CD8-positive, alpha-beta memory T cell (primary cell): ENCODE measurements around the gene TRPM1. TPM values are rescaled to one million over a fixed set of nuclear protein-coding genes. Genes with fewer than 3 reads are reported as not detected.

Experiments
- CTCF ChIA-PET: fragments of 350-600 bp; sonication (Branson Sonifier 250); formaldehyde crosslinking; loops from one replicate; lab custom pipeline; 2021; ENCODE audit warnings: antibody characterized with exemption; lab: Charles Lee
- POLR2A ChIA-PET: fragments of 350-600 bp; sonication (Branson Sonifier 250); formaldehyde crosslinking; loops from one replicate; lab custom pipeline; 2021; ENCODE audit warnings: antibody characterized with exemption; lab: Charles Lee
- DNase-seq, 5 donors: peaks; one replicate each; pipeline versions ENCODE4 v3.0.0 to v3.0.0-alpha.2; 2020 to 2022; ENCODE audit warnings: mixed read lengths in 1 of 5
- H3K27ac ChIP-seq: one replicate; pipeline ENCODE4 v1.7.0; 2013; ENCODE audit warnings: low read depth, mild to moderate bottlenecking, low read length, moderate library complexity
- H3K27me3 ChIP-seq: 2 replicates; pipeline ENCODE4 v1.7.0; 2013; ENCODE audit warnings: low read length, mild to moderate bottlenecking; ENCODE audit not compliant: insufficient read depth, poor library complexity, severe bottlenecking
- H3K36me3 ChIP-seq: 2 replicates; pipeline ENCODE4 v1.7.0; 2013; ENCODE audit warnings: mild to moderate bottlenecking, low read length, moderate library complexity; ENCODE audit not compliant: insufficient read depth
- H3K4me1 ChIP-seq: 2 replicates; pipeline ENCODE4 v1.7.0; 2013; ENCODE audit warnings: mild to moderate bottlenecking, low read length, moderate library complexity; ENCODE audit not compliant: insufficient read depth
- H3K4me3 ChIP-seq: 2 replicates; pipeline ENCODE4 v1.7.0; 2013; ENCODE audit warnings: mild to moderate bottlenecking, low read length
- H3K9me3 ChIP-seq: 2 replicates; pipeline ENCODE4 v1.7.0; 2013; ENCODE audit warnings: mild to moderate bottlenecking, low read length
- H3K27ac Mint-ChIP-seq, 8 donors: one replicate each; pipeline ENCODE4 v1.8.0; 2020 to 2021; ENCODE audit warnings: mixed read lengths in 8 of 8, mild to moderate bottlenecking in 6 of 8, inconsistent platforms in 3 of 8, moderate library complexity in 3 of 8
- H3K27me3 Mint-ChIP-seq, 2 donors: one replicate each; pipeline ENCODE4 v1.8.0; 2020 to 2021; ENCODE audit warnings: mixed read lengths in 2 of 2, mild to moderate bottlenecking in 1 of 2, moderate library complexity in 1 of 2
- H3K36me3 Mint-ChIP-seq, 3 donors: one replicate each; pipeline ENCODE4 v1.8.0; 2020 to 2021; ENCODE audit warnings: mixed read lengths in 3 of 3, inconsistent platforms in 1 of 3, mild to moderate bottlenecking in 1 of 3
- H3K4me1 Mint-ChIP-seq, 3 donors: one replicate each; pipeline ENCODE4 v1.8.0; 2020 to 2021; ENCODE audit warnings: mixed read lengths in 3 of 3, inconsistent platforms in 1 of 3, mild to moderate bottlenecking in 1 of 3
- H3K4me3 Mint-ChIP-seq, 7 donors: one replicate each; pipeline ENCODE4 v1.8.0; 2020 to 2021; ENCODE audit warnings: mixed read lengths in 7 of 7, mild to moderate bottlenecking in 6 of 7, moderate library complexity in 4 of 7, inconsistent platforms in 2 of 7
- H3K9me3 Mint-ChIP-seq, 5 donors: one replicate each; pipeline ENCODE4 v1.8.0; 2020 to 2022; ENCODE audit warnings: mixed read lengths in 5 of 5, mild to moderate bottlenecking in 3 of 5, moderate library complexity in 2 of 5, inconsistent platforms in 1 of 5
- polyA plus RNA-seq: library from polyadenylated mRNA; unstranded; fragments of 300-500 nt; fragmentation: Illumina TruSeq; gene quantifications from one replicate; pipeline ENCODE4 v1.2.3, GENCODE V29; 2021
- total RNA-seq, 2 experiments: library from RNA; stranded (reverse); gene quantifications; one replicate each; pipeline ENCODE4 v1.2.3, GENCODE V29; 2021

TRPM1 gene
- total and polyA plus RNA-seq, 3 experiments from 2014 or later, result 0.03 TPM; not detected in 2

DNA sequence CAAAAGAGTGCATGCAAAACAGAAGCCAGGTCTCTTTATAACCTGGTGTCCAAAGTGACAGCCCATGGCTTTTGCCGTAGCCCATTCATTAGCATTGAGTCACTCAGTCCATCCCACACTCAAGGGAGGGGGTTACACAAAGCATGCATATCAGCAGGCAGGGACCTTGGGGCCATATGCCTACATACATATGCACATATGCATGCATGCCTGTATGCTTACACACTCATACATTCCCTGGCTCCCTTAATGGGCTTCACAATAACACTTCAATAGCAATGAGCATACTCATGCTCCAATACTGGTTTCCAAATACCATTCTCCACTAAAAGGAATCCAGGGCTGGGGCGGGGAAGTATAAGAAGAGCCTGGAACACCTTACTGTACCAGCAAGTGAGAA lies 22.0 kb downstream of the TRPM1 start:
- H3K27me3 ChIP-seq, result no peaks in the 10 kb centered on the region
- H3K9me3 ChIP-seq, result no peaks in the 10 kb centered on the region
- ChIA-PET CTCF (no interaction called here), POLR2A (no interaction called here)
- H3K4me1 ChIP-seq, result no peaks in the 10 kb centered on the region
- no peaks in the 10 kb centered on the region for H3K36me3 ChIP-seq
- Mint-ChIP-seq H3K9me3 (peaks cover 0 to 3% (median 0%) of the 10 kb centered on the region in 5 donors), H3K4me1 (peaks cover 0 to 12% (median 3%) of the 10 kb centered on the region in 3 donors), H3K27me3 (peaks cover 15 to 65% of the 10 kb centered on the region in 2 donors), H3K36me3 (no peaks in the 10 kb centered on the region), H3K4me3 (peak overlapping the region in 1 of 7 donors; percentile 71), H3K27ac (no peak overlapping the region)
- no peak overlapping the region for H3K4me3 ChIP-seq
- H3K27ac ChIP-seq, result no peak overlapping the region
- DNase-seq, result no peak

DNA sequence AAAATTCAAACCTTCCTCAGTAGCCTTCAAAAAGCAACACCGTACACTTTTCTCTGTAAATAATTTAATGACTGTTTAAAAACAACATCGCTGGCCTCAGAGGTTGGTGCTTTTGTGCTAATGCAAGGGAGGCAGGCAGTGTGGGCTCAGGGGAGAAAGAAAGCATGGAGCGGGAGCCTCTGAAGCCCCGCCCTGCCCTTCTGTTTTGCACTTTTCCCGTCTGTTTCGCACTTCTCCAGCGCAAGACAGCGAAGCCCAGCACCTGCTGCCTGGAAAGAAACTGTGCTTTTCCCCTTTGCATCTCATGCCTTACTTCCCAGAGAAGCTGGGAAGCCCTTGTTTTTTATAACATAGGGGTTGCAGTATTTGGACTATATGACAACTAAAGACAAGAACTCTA lies 23.1 kb downstream of the TRPM1 start:
- H3K9me3 ChIP-seq, result no peaks in the 10 kb centered on the region
- Mint-ChIP-seq H3K4me1 (peaks cover 0 to 12% (median 3%) of the 10 kb centered on the region in 3 donors), H3K27me3 (peaks cover 17 to 60% of the 10 kb centered on the region in 2 donors), H3K36me3 (no peaks in the 10 kb centered on the region), H3K9me3 (peaks cover 0 to 3% (median 0%) of the 10 kb centered on the region in 5 donors), H3K27ac (no peak overlapping the region), H3K4me3 (no peak overlapping the region)
- ChIA-PET CTCF (no interaction called here), POLR2A (no interaction called here)
- H3K27ac ChIP-seq, result no peak overlapping the region
- no peak overlapping the region for H3K4me3 ChIP-seq
- no peak for DNase-seq
- H3K36me3 ChIP-seq, result no peaks in the 10 kb centered on the region
- no peaks in the 10 kb centered on the region for H3K27me3 ChIP-seq
- no peaks in the 10 kb centered on the region for H3K4me1 ChIP-seq

DNA sequence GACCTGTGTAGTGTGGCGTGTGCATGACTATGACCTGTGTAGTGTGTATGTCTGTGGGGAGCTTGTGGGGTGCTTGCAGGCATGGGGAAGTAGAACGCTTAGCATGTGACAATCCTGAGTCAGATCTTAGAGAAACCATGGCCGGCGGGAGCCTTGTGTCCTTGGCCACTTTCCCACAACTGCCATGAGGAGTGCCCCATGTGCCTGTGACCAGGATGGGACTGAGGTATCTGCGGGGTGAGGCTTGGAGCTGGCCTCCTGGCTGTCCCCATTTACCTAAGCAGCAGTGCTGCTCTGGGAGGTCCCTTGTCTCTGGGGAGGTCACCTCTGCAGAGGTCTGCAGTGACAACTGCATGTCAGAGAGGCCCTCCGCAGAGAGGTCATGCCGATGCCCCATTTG lies 23.6 kb downstream of the TRPM1 start:
- no peak for DNase-seq
- peaks cover 0 to 12% (median 3%) of the 10 kb centered on the region in 3 donors for H3K4me1 Mint-ChIP-seq
- ChIA-PET POLR2A (no interaction called here), CTCF (no interaction called here)
- no peaks in the 10 kb centered on the region for H3K36me3 Mint-ChIP-seq
- H3K4me3 Mint-ChIP-seq, result no peak overlapping the region
- H3K4me3 ChIP-seq, result no peak overlapping the region
- H3K9me3 Mint-ChIP-seq, result peaks cover 0 to 3% (median 0%) of the 10 kb centered on the region in 5 donors
- no peak overlapping the region for H3K27ac Mint-ChIP-seq
- no peak overlapping the region for H3K27ac ChIP-seq
- peaks cover 17 to 58% of the 10 kb centered on the region in 2 donors for H3K27me3 Mint-ChIP-seq
- no peaks in the 10 kb centered on the region for H3K36me3 ChIP-seq
- H3K9me3 ChIP-seq, result no peaks in the 10 kb centered on the region
- H3K4me1 ChIP-seq, result no peaks in the 10 kb centered on the region
- no peaks in the 10 kb centered on the region for H3K27me3 ChIP-seq

DNA sequence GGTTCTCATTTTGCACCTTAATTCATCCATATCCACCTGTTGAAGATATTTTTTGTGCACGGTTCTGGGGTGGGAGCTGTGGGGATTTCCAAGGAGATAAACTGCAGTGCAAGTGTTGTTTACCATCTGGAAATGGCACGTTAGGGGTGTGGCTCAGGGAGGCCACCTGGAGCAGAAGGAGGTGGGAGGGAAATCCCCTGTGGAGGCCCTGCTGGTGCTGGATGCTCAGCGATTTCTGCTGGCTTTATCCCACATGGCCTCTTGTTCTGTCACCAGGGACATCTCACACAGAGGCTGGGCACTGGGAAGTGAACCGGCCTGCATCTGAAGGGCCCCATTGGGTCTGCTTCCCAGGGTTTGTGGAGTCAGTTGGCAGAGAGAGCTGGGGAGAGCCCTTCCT lies 24.3 kb downstream of the TRPM1 start:
- ChIA-PET POLR2A (no interaction called here), CTCF (no interaction called here)
- Histone ChIP-seq H3K36me3 (no peaks in the 10 kb centered on the region), H3K27ac (no peak overlapping the region), H3K4me3 (no peak overlapping the region), H3K4me1 (no peaks in the 10 kb centered on the region), H3K9me3 (no peaks in the 10 kb centered on the region), H3K27me3 (no peaks in the 10 kb centered on the region)
- peaks cover 0 to 3% (median 0%) of the 10 kb centered on the region in 5 donors for H3K9me3 Mint-ChIP-seq
- H3K27me3 Mint-ChIP-seq, result peaks cover 12 to 50% of the 10 kb centered on the region in 2 donors
- H3K4me3 Mint-ChIP-seq, result no peak overlapping the region
- H3K4me1 Mint-ChIP-seq, result peaks cover 0 to 12% (median 3%) of the 10 kb centered on the region in 3 donors
- no peak for DNase-seq
- no peaks in the 10 kb centered on the region for H3K36me3 Mint-ChIP-seq
- H3K27ac Mint-ChIP-seq, result no peak overlapping the region

DNA sequence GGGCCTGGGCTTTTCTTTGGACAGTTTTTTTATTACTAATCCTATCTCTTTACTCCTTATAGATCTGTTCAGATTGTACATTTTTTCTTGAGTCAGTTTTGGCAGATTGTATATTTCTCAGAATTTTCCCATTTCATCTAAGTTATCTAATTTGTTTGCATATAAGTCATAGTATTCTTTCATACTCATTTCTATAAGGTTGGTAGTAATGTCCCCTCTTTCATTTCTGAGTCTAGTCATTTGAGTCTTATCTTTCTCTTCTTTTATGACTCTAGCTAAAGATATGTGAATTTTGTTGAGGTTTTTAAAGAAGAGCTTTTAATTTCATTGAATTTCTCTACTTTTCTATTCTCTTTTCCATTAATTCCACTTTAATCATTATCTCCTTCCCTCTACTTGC lies 27.2 kb downstream of the TRPM1 start:
- no peak overlapping the region for H3K4me3 Mint-ChIP-seq
- no peaks in the 10 kb centered on the region for H3K36me3 ChIP-seq
- H3K27me3 ChIP-seq, result no peaks in the 10 kb centered on the region
- no peaks in the 10 kb centered on the region for H3K36me3 Mint-ChIP-seq
- H3K27ac Mint-ChIP-seq, result no peak overlapping the region
- no peak overlapping the region for H3K27ac ChIP-seq
- DNase-seq, result no peak
- no peaks in the 10 kb centered on the region for H3K9me3 ChIP-seq
- H3K4me1 Mint-ChIP-seq, result no peaks in the 10 kb centered on the region
- peaks cover 0 to 3% (median 0%) of the 10 kb centered on the region in 5 donors for H3K9me3 Mint-ChIP-seq
- ChIA-PET POLR2A (no interaction called here), CTCF (no interaction called here)
- no peak overlapping the region for H3K4me3 ChIP-seq
- peaks cover 7 to 35% of the 10 kb centered on the region in 2 donors for H3K27me3 Mint-ChIP-seq
- no peaks in the 10 kb centered on the region for H3K4me1 ChIP-seq

DNA sequence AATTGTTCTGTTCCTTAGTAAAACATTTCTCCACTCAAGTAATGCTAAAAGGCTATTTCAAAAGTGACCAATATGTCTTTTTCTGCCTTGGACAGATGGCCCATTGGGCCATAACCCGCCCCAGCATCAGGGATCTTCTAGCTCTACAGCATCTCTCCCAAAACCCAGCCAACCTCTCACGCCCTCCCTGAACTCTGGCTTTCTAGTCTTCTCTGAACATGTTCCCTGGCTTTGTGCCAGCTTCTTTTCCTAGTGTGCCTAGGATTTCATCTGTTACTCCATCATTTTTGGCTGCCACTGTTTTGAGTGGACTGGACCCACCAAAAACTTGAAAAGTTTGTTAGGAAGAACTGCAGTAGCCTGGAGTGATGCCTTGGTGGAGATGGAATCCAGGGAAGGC lies 30.7 kb downstream of the TRPM1 start:
- H3K9me3 Mint-ChIP-seq, result peaks cover 0 to 3% (median 0%) of the 10 kb centered on the region in 5 donors
- H3K4me1 Mint-ChIP-seq, result no peaks in the 10 kb centered on the region
- no peaks in the 10 kb centered on the region for H3K36me3 ChIP-seq
- H3K4me3 ChIP-seq, result no peak overlapping the region
- H3K36me3 Mint-ChIP-seq, result no peaks in the 10 kb centered on the region
- CTCF ChIA-PET, result no interaction called here
- no peak overlapping the region for H3K4me3 Mint-ChIP-seq
- no peaks in the 10 kb centered on the region for H3K9me3 ChIP-seq
- POLR2A ChIA-PET, result no interaction called here
- H3K27me3 ChIP-seq, result no peaks in the 10 kb centered on the region
- no peak overlapping the region for H3K27ac ChIP-seq
- no peak for DNase-seq
- no peaks in the 10 kb centered on the region for H3K4me1 ChIP-seq
- peaks cover 7 to 11% of the 10 kb centered on the region in 2 donors for H3K27me3 Mint-ChIP-seq
- no peak overlapping the region for H3K27ac Mint-ChIP-seq

DNA sequence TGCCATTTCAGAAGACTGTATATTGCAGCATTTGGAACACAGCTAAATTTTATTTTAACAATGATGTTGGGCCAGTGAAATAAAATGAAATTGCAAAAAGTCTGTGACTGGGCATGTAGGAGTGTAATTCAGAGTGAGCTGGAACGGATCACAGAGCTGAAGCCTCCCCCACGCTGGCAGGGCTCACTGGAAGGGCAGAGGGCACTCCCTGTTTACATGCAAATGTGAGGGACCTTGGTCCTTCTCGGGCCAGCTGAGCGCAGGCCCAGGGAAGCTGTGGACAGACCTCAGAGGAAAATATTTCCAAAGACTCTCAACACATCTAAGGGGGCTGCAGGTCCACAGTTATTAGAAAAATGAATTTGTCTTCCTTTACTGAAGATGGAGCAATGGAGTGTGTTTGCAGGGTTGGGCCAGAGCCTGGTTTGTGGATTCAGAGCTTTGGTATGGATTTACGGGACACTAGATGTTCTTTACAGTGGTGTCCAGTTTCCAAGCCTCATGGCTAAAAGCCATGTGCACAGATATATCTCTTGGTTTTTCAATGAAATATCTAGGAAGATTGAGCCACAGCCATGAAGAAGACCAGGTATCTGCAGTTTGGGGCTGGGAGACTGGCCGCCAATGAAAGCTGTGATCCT lies 32.0 kb downstream of the TRPM1 start:
- Mint-ChIP-seq H3K9me3 (no peaks in the 10 kb centered on the region), H3K36me3 (no peaks in the 10 kb centered on the region), H3K4me3 (no peak overlapping the region), H3K27ac (no peak overlapping the region), H3K27me3 (peaks cover 4% of the 10 kb centered on the region in 2 donors), H3K4me1 (no peaks in the 10 kb centered on the region)
- Histone ChIP-seq H3K27ac (no peak overlapping the region), H3K9me3 (no peaks in the 10 kb centered on the region), H3K27me3 (no peaks in the 10 kb centered on the region), H3K4me3 (no peak overlapping the region), H3K36me3 (no peaks in the 10 kb centered on the region), H3K4me1 (no peaks in the 10 kb centered on the region)
- POLR2A ChIA-PET, result no interaction called here
- CTCF ChIA-PET, result interaction anchor here (0.7 kb wide), 1 partner anchor 478 kb away, joined by 3 read pairs; no protein-coding TSS in a partner anchor
- DNase-seq, result no peak

DNA sequence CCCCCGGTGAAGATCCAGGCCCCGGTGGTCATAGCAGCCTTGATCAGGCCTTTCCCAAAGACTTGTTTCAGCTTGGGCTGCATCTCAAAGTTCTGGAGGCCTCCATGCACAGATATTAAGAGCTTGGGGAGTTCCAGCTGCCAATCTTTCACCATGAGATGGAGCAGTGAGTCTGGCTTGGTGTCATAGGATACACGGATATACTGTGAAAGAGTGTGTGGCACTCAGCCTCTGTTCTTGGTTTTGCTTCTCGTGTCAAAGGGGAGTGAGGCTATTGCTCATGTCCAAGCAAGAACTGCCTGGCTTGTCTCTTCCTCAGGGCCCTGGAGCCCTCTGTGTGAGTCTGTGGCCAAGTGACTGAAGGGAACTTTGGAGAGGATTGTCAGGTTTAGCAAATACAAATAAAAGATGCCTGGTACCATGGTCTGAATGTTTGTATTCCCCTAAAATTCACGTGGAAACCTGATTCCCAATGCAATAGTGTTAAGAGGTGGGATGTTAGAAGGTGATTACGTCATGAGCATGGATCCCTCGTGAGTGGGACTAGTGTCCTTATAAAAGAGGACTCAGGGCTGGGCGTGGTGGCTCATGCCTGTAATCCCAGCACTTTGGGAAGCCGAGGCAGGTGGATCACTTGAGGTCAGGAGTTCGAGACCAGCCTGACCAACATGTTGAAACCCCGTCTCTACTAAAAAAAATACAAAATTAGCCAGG lies 33.5 kb downstream of the TRPM1 start:
- H3K4me1 Mint-ChIP-seq, result no peaks in the 10 kb centered on the region
- H3K27me3 ChIP-seq, result no peaks in the 10 kb centered on the region
- H3K27ac ChIP-seq, result no peak overlapping the region
- DNase-seq, result no peak
- ChIA-PET POLR2A (no interaction called here), CTCF (no interaction called here)
- H3K27ac Mint-ChIP-seq, result no peak overlapping the region
- no peaks in the 10 kb centered on the region for H3K36me3 ChIP-seq
- peaks cover 4 to 7% of the 10 kb centered on the region in 2 donors for H3K27me3 Mint-ChIP-seq
- no peaks in the 10 kb centered on the region for H3K4me1 ChIP-seq
- H3K4me3 ChIP-seq, result no peak overlapping the region
- no peaks in the 10 kb centered on the region for H3K9me3 Mint-ChIP-seq
- no peak overlapping the region for H3K4me3 Mint-ChIP-seq
- H3K36me3 Mint-ChIP-seq, result no peaks in the 10 kb centered on the region
- no peaks in the 10 kb centered on the region for H3K9me3 ChIP-seq
